ENCODE data around the gene MRPS22. TPM values are rescaled to one million over a fixed set of nuclear protein-coding genes. Genes with fewer than 3 reads are reported as not detected.
A peak's percentile ranks its signal among the peaks of the same experiment; 100 is the strongest.

MRPS22 gene
- total RNA-seq, 1 donor from 2014 or later, result 30.4 TPM

GRCh38 chr3:139307601-139308555 lies 35.9 kb upstream of the MRPS22 start:
- Mint-ChIP-seq H3K4me3 (ENCODE audit: unreplicated experiment) (no peak overlapping the region), H3K27ac (ENCODE audit: unreplicated experiment) (no peak overlapping the region), H3K36me3 (ENCODE audit: unreplicated experiment) (no peaks in the 10 kb centered on the region), H3K4me1 (ENCODE audit: unreplicated experiment) (peaks cover 27% of the 10 kb centered on the region), H3K27me3 (ENCODE audit: unreplicated experiment) (no peaks in the 10 kb centered on the region), H3K9me3 (ENCODE audit: unreplicated experiment) (no peaks in the 10 kb centered on the region)
- DNase-seq (ENCODE audit: extremely low spot score, unreplicated experiment), result no peak
- TF ChIP-seq CTCF (IDR thresholded peaks at IDR 0.05), result no peak

DNA sequence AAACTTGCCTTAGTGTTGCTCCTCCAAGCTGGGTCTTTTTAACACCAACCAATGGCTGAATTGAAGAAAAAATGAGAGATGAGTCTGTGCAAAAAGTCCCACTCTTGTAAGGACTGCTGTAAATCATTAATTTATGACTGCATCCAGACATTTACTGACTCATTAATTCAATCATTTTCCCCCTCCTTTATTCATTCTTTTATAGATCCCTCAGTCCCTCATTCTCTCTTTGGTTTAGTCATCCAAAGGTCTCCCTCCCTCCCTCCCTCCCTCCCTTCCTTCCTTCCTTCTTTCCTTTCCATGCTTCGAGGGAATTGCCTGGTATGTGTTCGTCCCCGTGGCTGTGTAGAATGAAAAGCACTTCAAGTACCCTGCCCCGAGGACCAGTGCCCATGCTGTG lies 35.3 kb upstream of the MRPS22 start:
- H3K4me3 Mint-ChIP-seq (ENCODE audit: unreplicated experiment), result no peak overlapping the region
- H3K36me3 Mint-ChIP-seq (ENCODE audit: unreplicated experiment), result no peaks in the 10 kb centered on the region
- H3K27ac Mint-ChIP-seq (ENCODE audit: unreplicated experiment), result no peak overlapping the region
- peaks cover 23% of the 10 kb centered on the region for H3K4me1 Mint-ChIP-seq (ENCODE audit: unreplicated experiment)
- H3K27me3 Mint-ChIP-seq (ENCODE audit: unreplicated experiment), result no peaks in the 10 kb centered on the region
- no peaks in the 10 kb centered on the region for H3K9me3 Mint-ChIP-seq (ENCODE audit: unreplicated experiment)
- no peak for DNase-seq (ENCODE audit: extremely low spot score, unreplicated experiment)
- no peak for TF ChIP-seq CTCF (IDR thresholded peaks at IDR 0.05)

GRCh38 chr3:139309061-139309591 lies 34.7 kb upstream of the MRPS22 start:
- no peak overlapping the region for H3K4me3 Mint-ChIP-seq (ENCODE audit: unreplicated experiment)
- peaks cover 23% of the 10 kb centered on the region for H3K4me1 Mint-ChIP-seq (ENCODE audit: unreplicated experiment)
- TF ChIP-seq CTCF (IDR thresholded peaks at IDR 0.05), result no peak
- H3K9me3 Mint-ChIP-seq (ENCODE audit: unreplicated experiment), result no peaks in the 10 kb centered on the region
- no peaks in the 10 kb centered on the region for H3K27me3 Mint-ChIP-seq (ENCODE audit: unreplicated experiment)
- no peaks in the 10 kb centered on the region for H3K36me3 Mint-ChIP-seq (ENCODE audit: unreplicated experiment)
- no peak for DNase-seq (ENCODE audit: extremely low spot score, unreplicated experiment)
- H3K27ac Mint-ChIP-seq (ENCODE audit: unreplicated experiment), result no peak overlapping the region

DNA sequence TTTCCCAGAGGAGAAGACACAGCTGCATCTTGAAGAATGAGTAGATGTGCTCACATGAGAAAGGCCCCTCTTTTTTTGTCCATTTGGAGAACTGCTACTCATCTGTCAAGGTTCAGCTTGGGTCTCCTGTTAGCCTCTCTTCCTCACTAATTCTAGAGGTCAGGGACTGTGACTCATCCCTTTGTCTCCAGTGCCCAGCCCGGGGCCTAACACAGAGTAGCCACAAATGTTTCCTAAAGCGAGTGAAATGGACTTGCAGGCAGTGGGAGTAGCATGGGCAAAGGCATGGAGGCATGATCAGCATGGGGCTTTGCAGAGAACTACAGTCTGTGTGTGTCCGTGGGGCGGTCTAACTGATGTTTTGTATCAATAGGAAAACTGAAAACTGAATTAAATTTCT lies 33.9 kb upstream of the MRPS22 start:
- no peak for TF ChIP-seq CTCF (IDR thresholded peaks at IDR 0.05)
- no peak overlapping the region for H3K4me3 Mint-ChIP-seq (ENCODE audit: unreplicated experiment)
- H3K4me1 Mint-ChIP-seq (ENCODE audit: unreplicated experiment), result peaks cover 23% of the 10 kb centered on the region
- H3K9me3 Mint-ChIP-seq (ENCODE audit: unreplicated experiment), result no peaks in the 10 kb centered on the region
- no peaks in the 10 kb centered on the region for H3K36me3 Mint-ChIP-seq (ENCODE audit: unreplicated experiment)
- H3K27me3 Mint-ChIP-seq (ENCODE audit: unreplicated experiment), result peaks cover 7% of the 10 kb centered on the region
- DNase-seq (ENCODE audit: extremely low spot score, unreplicated experiment), result no peak
- H3K27ac Mint-ChIP-seq (ENCODE audit: unreplicated experiment), result peak overlapping the region; percentile 47

GRCh38 chr3:139310474-139310933 lies 33.3 kb upstream of the MRPS22 start:
- peaks cover 9% of the 10 kb centered on the region for H3K27me3 Mint-ChIP-seq (ENCODE audit: unreplicated experiment)
- no peak overlapping the region for H3K4me3 Mint-ChIP-seq (ENCODE audit: unreplicated experiment)
- peak overlapping the region; percentile 70 for H3K27ac Mint-ChIP-seq (ENCODE audit: unreplicated experiment)
- H3K36me3 Mint-ChIP-seq (ENCODE audit: unreplicated experiment), result no peaks in the 10 kb centered on the region
- DNase-seq (ENCODE audit: extremely low spot score, unreplicated experiment), result no peak
- H3K4me1 Mint-ChIP-seq (ENCODE audit: unreplicated experiment), result peaks cover 23% of the 10 kb centered on the region
- no peak for TF ChIP-seq CTCF (IDR thresholded peaks at IDR 0.05)
- no peaks in the 10 kb centered on the region for H3K9me3 Mint-ChIP-seq (ENCODE audit: unreplicated experiment)

Measured in osteocyte (in vitro differentiated cells).